Peyer's patch (tissue), 4 donors: ENCODE data around the gene FEZ2.

Experiments used
- POLR2A ChIP-seq, 2 donors: fragments of 450-650 bp; IDR thresholded peaks; one replicate each; pipeline ENCODE4 v1.5.1; 2017; ENCODE audit warnings: antibody characterized with exemption in 2 of 2, mild to moderate bottlenecking in 2 of 2, moderate library complexity in 2 of 2
- TF ChIP-seq, protein P1 (sequence below), 6 experiments: fragments of 450-650 bp in 4 of 6; fragments of 200-600 bp in 2 of 6; sonication (generic) in 1 of 6; IDR thresholded peaks; one replicate each; pipeline ENCODE4 v1.5.1; 2017 to 2019; ENCODE audit warnings: antibody characterized with exemption in 6 of 6, mild to moderate bottlenecking in 3 of 6, moderate library complexity in 1 of 6

DNA sequence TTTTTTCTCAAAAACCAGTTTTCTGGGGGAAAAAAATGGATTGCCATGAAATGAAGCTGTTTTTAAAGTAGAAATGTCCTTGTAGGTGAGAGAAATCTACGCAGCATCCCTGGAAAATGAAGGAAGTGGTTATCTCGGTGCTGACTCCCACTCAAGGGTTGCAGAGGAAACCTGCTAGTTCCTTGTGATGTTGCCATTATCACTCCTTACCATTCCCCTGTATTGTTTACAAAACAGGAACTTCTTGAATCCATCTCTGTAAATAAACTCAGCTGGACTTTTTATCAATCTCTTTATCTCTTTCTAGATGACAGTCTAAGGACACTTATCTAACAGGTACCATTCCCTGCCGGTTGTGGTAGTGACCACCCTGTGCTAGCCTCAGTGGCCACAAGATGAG, 61.2 kb downstream of the FEZ2 start:
- TF ChIP-seq, protein P1, sequence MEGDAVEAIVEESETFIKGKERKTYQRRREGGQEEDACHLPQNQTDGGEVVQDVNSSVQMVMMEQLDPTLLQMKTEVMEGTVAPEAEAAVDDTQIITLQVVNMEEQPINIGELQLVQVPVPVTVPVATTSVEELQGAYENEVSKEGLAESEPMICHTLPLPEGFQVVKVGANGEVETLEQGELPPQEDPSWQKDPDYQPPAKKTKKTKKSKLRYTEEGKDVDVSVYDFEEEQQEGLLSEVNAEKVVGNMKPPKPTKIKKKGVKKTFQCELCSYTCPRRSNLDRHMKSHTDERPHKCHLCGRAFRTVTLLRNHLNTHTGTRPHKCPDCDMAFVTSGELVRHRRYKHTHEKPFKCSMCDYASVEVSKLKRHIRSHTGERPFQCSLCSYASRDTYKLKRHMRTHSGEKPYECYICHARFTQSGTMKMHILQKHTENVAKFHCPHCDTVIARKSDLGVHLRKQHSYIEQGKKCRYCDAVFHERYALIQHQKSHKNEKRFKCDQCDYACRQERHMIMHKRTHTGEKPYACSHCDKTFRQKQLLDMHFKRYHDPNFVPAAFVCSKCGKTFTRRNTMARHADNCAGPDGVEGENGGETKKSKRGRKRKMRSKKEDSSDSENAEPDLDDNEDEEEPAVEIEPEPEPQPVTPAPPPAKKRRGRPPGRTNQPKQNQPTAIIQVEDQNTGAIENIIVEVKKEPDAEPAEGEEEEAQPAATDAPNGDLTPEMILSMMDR (IDR thresholded peaks at IDR 0.05) = no peak
- TF ChIP-seq POLR2A (IDR thresholded peaks at IDR 0.05) = no peak
